ENCODE data around the gene TMEM50B.

DNA sequence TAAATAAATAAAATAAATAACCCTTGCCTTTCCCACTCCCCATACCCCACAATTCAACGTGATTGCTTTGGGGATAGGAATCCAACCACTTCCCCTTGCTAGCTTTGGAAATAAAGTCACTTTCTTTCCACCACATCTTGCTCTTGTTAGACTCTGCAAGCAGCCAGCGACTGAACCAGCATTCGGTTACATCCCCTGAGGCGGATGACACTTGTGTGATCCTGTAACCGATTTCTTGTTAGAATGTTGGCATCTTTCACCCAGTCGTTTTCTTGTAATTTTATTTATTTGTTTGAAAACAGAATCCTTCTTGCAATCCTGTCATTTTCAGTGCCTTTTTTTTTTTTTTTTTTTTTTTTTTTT, 78.2 kb downstream of the TMEM50B start:
- no peak for TF ChIP-seq EP300 (IDR thresholded peaks at IDR 0.05; ENCODE audit: borderline replicate concordance)
- no peak for TF ChIP-seq RAD21 (IDR thresholded peaks at IDR 0.05; ENCODE audit: low read depth)
- TF ChIP-seq TEAD4 (IDR thresholded peaks at IDR 0.05) = no peak
- no peak for TF ChIP-seq CEBPB (IDR thresholded peaks at IDR 0.05)
- TF ChIP-seq TAF1 (IDR thresholded peaks at IDR 0.05; ENCODE audit: low read depth) = no peak
- TF ChIP-seq, protein P1, sequence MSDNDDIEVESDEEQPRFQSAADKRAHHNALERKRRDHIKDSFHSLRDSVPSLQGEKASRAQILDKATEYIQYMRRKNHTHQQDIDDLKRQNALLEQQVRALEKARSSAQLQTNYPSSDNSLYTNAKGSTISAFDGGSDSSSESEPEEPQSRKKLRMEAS (IDR thresholded peaks at IDR 0.05) = no peak
- TF ChIP-seq, protein P2, sequence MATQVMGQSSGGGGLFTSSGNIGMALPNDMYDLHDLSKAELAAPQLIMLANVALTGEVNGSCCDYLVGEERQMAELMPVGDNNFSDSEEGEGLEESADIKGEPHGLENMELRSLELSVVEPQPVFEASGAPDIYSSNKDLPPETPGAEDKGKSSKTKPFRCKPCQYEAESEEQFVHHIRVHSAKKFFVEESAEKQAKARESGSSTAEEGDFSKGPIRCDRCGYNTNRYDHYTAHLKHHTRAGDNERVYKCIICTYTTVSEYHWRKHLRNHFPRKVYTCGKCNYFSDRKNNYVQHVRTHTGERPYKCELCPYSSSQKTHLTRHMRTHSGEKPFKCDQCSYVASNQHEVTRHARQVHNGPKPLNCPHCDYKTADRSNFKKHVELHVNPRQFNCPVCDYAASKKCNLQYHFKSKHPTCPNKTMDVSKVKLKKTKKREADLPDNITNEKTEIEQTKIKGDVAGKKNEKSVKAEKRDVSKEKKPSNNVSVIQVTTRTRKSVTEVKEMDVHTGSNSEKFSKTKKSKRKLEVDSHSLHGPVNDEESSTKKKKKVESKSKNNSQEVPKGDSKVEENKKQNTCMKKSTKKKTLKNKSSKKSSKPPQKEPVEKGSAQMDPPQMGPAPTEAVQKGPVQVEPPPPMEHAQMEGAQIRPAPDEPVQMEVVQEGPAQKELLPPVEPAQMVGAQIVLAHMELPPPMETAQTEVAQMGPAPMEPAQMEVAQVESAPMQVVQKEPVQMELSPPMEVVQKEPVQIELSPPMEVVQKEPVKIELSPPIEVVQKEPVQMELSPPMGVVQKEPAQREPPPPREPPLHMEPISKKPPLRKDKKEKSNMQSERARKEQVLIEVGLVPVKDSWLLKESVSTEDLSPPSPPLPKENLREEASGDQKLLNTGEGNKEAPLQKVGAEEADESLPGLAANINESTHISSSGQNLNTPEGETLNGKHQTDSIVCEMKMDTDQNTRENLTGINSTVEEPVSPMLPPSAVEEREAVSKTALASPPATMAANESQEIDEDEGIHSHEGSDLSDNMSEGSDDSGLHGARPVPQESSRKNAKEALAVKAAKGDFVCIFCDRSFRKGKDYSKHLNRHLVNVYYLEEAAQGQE (IDR thresholded peaks at IDR 0.05; ENCODE audit: low read depth) = no peak
- no peak for TF ChIP-seq TCF12 (IDR thresholded peaks at IDR 0.05; ENCODE audit: low read depth)
- TF ChIP-seq YY1 (IDR thresholded peaks at IDR 0.05; ENCODE audit: low read depth) = no peak
- no peak for TF ChIP-seq FOXM1 (IDR thresholded peaks at IDR 0.05; ENCODE audit: borderline replicate concordance, low read depth)
- no peak for TF ChIP-seq CREB1 (IDR thresholded peaks at IDR 0.05; ENCODE audit: low read depth)
- TF ChIP-seq EGR1 (IDR thresholded peaks at IDR 0.05) = no peak
- TF ChIP-seq, protein P3, sequence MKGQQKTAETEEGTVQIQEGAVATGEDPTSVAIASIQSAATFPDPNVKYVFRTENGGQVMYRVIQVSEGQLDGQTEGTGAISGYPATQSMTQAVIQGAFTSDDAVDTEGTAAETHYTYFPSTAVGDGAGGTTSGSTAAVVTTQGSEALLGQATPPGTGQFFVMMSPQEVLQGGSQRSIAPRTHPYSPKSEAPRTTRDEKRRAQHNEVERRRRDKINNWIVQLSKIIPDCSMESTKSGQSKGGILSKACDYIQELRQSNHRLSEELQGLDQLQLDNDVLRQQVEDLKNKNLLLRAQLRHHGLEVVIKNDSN (IDR thresholded peaks at IDR 0.05) = no peak
- TF ChIP-seq ZBTB7A (IDR thresholded peaks at IDR 0.05; ENCODE audit: low read depth) = no peak

Measured in Ishikawa (cell line).